SKM-1 (cell line): ENCODE results near the gene MED19.
"Not testable (repeated sequence)": the region's sequence is repeated elsewhere in the genome, so short reads cannot be mapped to it uniquely, and the experiment has no call there.

ENCODE experiments used
- DNase-seq: peaks from one replicate; lab custom pipeline; 2025; ENCODE audit not compliant: unreplicated experiment; lab: John Stamatoyannopoulos, UW

The MED19 gene

DNA sequence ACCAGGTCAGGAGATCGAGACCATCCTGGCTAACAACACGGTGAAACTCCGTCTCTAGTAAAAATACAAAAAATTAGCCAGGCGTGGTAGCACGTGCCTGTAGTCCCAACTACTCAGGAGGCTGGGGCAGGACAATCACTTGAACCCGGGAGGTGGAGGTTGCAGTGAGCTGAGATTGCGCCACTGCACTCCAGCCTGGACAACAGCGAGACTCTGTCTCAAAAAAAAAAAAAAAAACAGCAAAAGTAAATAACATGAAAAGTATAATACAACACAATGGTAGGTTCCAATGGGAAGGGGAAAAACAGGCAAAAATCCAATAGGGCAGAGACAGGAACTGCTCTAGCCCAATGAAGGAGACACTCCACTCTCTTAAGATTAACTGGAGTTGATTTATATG, 6.6 kb downstream of the MED19 start:
- DNase-seq: not testable (repeated sequence)

DNA sequence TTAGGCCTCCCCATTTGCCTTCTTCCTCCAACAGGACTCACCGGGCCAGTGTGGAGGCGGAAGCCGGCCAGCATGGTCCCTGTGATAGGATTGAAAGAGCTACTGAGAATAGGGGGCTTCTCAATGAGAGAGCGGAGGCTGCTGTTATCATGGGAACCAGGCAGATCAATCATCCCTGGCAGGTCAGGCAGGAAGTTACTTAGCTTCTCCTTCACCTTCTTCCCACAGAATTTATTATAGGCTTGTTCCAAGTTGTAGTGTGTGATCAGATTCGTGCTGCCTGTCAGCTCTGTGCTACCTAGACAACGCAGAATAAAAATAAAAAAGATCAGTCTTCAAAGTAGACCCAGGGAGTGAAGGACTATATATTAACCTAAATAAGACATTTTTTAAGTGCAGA, 7.1 kb downstream of the MED19 start:
- DNase-seq: no peak

DNA sequence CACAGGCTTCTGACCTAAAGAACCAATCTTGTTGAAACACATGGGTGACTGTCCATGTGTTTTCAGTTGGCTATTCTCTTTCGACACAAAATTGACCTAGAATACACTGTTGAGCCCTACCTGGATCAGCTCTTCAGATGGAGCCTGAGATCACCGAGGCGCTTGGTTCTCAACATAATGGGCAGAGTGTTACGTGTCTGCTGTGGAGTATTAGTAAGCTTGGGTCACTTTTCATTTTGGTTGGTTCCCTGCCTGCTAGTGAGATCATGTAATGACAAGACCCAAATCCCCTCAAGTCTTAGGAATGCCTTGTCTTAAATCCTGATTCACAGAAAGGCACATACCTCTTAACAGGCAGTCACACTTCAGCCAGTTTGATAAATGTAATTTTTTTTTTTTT, 8.7 kb downstream of the MED19 start:
- DNase-seq: no peak

DNA sequence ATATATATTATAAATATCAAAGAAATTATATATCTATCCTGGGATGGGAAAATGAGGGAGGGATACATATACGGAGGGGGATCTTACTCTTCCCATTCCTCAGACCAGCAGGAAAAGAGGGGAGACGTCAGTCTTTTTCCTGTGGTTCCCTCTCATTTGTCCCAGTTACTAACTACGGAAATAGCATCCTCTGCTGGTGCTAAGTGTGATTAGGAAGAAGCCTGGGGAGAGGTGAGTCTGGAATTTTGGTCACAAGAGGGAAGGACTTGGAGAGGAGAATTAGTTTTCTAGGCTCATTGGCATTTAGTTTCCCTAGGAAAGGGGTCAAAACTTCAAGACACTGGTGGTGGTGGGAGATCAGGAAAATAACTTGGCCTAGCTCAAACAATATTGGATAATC, 11.6 kb downstream of the MED19 start:
- DNase-seq: no peak

DNA sequence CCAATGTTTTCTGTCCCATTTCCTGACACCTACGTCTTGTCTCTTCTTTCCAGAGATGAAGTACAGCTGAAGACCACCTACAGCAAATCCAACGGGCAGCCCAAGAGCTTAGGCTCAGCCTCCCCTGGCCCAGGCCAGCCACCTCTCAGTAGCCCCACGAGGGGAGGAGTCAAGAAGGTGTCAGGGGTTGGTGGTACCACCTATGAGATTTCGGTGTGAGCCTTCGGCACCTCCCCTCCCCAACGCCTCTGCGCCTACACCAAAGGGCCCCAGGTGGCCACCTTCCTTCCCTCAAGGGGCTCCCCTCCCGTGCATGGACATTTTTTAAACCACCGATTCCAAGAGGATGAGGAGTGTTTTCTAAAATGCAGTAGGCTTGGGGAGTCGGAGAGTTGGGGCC, 12.2 kb downstream of the MED19 start:
- DNase-seq: no peak

DNA sequence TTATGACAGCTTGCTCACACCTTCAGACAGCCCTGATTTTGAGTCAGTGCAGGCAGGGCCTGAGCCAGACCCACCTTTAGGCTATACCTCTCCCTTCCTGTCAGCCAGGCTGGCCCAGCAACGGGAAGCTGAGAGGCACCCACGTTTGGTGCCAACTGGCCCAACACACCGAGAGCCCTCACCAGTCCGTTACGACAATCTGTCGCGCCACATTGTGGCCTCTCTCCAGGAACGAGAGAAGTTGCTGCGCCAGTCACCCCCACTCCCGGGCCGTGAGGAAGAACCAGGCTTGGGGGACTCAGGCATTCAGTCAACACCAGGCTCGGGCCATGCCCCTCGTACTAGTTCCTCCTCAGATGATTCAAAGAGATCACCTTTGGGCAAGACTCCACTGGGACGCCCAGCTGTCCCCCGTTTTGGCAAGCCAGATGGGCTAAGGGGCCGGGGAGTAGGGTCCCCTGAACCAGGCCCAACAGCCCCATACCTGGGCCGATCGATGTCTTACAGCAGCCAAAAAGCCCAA, 13.1 kb downstream of the MED19 start:
- DNase-seq: no peak

DNA sequence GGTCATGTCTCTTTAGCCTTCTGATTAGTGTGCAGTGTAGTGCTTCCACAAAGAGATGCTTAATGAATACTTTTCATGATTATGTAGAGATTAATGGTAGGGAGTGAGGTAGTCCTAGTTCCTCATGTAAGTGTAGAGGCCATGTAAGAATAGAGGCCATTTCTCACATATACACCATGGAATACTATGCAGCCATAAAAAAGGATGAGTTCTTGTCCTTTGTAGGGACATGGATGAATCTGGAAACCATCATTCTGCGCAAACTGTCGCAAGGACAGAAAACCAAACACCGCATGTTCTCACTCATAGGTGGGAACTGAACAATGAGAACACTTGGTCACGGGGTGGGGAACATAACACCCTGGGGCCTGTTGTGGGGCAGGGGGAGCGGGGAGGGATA, 21.5 kb downstream of the MED19 start:
- DNase-seq: not testable (repeated sequence)

DNA sequence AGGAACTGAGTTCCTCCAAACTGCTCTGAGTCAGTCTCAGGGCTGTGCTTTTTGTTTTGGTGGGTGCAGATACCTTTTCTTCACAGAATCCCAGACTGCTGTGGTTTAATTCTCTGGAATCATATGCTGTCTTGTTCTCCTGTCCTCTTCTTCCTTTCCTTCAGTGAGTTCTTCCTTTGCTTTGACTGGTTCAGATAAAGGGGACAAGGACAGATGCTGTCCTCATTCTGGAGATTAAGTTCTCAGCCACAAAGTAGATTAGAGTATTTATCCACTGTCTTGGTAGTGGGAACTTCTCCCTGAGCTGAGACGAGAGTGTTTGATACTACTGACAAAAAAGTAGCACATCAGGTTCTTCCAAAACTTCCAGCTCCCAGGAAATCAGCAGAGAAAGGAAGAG, 30.8 kb downstream of the MED19 start:
- DNase-seq: no peak

DNA sequence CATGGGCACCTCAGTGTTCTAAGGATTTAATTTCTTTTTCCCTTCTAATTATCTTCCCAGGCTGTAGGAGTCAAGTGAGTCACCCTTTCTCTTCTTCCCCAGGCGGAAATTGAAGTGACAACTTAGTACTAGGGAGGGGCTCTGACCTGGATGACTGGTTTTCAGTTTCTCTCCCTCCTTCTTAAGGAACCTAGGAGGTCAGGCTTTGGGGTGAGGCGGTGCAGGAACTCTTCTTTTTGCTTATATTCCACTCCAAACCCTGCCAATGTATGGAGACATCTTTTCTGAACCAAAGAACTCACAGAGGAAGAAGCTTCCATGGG, 31.5 kb downstream of the MED19 start:
- DNase-seq: no peak

DNA sequence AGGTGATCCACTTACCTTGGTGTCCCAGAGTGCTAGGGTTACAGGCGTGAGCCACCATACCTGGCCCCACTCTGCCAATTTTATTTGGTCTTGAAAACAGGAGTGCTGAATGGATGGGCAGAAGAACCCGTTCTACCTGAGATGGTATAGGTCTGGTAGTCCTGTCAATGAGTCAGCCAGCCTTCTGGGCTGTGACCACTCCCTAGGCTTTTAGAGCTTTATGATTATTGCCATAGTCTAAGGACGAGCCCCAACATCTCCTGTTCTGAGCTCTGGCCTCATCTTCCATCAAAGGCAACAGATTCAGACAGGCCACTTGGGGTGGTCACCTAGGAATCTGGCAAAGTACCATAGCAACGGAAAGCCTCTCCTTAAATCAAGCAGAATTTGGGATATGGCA, 32.6 kb downstream of the MED19 start:
- no peak for DNase-seq

DNA sequence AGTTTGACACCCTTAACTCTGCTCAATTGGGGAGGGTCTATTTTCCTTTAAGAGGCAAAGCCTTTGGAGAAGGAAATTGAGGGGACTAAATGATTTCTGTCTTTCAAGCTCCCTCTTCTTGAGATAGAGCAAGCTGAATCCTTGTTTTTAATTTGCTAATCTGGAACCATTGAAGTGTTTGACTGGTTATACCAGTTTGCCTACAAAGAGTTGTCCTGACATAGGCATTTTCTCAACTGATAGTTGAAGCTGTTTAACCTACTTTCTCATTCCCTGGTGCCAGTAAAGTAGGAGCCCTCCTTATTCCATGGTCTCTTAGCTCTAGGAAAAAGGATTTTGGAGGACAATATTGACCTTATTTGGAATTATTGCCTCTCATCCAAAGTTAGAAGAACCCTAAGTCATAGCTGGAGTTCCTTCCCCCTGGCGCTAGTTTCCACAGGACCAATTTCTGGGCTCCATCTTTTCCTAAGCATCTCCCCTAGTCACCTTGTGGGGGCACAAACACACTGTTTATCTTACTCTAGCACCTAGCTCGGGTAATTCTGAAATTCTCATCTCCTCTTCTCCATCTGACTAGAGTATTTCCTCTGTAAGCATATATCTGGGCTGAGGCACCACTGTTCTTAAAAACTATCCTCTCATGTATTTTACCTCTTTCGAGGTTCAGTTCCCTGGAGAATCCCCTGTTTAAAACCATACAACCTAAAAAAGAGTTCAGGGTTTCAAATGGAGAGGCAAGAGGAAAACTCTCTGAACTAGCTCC, 36.7 kb downstream of the MED19 start:
- no peak for DNase-seq

DNA sequence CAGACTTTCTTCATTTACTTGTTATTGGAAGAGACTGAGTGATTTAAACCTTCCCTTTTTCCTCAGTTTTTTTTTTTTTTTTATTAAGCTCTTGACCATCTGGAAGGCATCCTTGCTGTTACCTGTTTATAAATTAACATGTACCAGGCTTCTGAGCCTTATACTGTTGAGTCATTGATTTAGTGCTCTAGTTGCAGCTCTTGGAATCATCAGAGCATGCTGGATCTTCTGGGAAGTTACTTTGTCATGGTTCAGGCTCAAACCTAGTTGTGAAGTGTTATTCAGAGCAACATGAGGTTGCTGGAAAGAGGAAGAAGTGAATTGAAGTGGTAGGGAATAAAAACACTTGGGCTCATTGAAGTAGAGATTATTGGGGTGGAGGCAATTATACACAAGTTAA, 37.8 kb downstream of the MED19 start:
- DNase-seq: no peak

DNA sequence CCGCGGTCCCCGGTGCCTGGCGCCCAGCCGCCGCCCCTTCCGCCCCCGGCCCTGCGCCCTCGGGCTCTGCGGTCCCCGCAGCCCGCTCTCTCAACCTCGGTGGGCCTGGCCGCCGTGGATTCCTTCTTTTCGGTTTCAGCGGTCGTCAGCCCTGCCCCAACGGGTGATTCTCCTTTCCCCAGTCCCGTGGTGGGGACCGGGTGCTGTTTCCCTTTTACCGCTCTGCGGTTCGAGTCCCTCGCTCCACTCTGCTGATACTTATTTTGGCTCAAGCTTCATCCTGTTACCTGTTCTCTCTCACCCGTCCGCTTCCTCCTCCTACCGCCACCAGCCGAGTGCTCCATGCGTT, 43.6 kb downstream of the MED19 start:
- DNase-seq: peak; percentile 14

DNA sequence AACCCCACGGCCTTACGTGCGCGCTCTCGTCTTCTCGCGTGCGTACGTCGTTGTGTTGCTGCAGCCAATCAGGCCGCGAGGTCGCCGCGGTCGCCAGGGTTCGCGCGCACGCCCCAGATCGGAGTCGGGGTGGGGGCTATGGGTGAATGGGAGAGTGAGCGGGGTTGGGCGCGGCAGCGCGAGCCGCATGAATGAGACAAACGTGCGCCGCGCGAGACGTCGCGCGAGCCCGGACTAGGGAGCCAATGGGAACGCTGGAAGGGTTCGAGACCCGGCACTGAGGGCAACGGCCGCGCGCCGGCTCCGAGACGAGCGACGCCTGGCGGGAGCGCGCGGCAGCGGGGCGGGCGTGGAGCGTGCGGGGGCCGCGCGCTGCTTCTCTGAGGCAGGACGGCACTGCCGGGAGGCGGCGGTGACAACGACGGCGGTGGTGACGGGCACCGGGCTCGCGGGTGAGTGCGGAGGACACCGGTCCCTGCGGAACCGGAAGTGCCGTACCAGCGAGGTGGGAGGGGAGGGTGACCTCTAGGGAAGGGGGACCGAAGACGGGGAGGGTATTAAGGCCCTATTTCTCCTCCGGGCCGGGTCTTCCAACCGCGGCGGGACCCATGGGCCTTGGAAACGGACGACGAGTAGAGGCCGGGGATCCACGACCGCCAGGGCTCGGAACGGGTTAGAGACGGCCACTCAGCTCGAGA, 44.1 kb downstream of the MED19 start, which contains the start of gene ZDHHC5:
Gene ZDHHC5 (plus strand): TSS at position 379 of the 698 bp plus-strand sequence. CDS start 4,977 bp downstream, outside the sequence.
- peak; percentile 97 for DNase-seq

DNA sequence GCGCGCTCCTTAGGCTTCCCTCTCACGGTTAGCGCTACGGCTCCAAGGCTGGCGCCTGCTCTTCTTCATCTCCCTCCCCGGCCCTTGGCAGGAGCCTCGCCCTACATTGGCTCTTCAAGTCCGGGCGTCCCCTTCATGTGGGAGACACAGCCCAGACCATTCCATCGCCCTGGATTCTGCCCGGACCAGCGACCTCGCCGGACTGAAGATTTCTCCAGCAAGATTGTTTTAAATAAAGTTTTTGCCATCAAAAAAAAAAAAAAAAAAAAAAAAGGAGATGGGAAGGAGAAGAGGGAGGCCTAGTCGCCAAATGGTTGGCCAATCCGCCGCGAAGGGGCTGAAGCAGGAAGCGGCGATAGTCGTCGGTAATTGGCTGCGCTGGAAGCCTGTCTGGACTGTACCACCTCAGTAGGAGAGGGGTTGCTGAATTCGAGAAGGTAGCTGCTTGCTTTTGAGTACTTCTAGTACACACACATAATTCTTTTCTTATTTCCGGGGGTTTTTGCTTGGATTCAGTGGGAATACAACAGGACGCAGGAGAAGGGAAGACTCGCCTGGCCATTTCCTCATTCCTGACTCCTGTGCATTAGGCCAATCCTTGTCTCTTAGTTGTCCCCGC, 44.8 kb downstream of the MED19 start:
- peak; percentile 97 for DNase-seq

DNA sequence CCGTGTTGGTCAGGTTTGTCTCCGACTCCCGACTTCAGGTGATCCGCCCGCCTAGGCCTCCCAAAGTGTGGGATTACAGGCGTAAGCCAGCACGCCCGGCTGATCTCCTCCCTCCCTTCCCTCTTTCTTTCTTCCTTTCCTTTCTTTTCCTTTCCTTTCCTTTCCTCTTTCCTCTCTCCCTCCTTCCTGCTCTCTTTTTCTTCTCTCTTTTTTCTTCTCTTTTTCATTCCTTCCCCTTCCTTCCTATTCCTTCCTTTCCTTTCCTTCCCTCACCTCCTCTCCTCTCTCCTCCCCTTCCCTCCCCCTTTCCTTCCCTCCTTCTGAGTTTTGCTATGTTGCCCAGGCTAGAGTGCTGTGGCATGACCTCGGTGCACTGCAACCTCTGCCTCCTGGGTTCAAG, 48.0 kb downstream of the MED19 start:
- DNase-seq: no peak

DNA sequence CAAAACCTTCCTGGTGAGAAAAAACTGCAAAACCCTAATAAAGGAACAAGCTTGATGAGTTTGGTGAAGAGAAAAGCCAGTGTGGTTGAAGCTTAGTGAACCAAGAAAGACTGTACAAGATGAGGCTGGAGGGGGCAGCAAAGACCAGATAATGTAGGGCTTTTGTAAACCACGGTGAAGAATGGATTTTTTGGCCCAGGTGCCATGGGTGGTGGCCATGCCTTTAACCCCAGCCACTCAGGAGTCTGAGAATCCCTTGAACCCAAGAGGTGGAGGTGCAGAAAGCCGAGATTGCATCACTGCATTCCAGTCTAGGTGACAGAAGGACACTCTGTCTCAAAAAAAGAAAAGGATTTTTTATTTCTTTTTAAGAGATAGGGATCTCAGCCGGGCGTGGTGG, 49.1 kb downstream of the MED19 start:
- no peak for DNase-seq

DNA sequence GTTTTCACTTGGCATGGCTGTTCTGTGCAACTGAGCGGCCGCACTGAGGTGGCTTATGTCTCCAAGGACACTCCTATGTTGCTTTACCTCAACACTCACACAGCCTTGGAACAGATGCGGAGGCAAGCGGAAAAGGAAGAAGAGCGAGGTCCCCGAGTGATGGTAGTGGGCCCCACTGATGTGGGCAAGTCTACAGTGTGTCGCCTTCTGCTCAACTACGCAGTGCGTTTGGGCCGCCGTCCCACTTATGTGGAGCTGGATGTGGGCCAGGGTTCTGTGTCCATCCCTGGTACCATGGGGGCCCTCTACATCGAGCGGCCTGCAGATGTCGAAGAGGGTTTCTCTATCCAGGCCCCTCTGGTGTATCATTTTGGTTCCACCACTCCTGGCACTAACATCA, 52.3 kb downstream of the MED19 start:
- no peak for DNase-seq

DNA sequence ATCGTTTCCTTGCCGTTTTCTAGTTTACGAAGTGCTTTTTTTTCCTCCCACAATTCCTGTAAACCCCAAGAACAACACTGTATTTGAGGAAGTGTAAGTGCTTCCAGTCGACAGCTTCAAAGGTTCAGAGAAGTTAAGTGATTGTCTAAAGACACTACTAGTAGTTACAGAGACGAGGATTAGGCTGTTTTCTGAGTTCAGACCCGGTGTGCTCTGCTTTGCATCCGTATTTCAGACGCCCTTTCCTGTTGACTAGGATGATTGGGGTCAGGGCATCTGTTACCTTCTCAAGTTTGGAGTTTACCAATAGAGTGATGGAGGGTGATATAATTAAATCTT, 54.0 kb downstream of the MED19 start:
- no peak for DNase-seq

DNA sequence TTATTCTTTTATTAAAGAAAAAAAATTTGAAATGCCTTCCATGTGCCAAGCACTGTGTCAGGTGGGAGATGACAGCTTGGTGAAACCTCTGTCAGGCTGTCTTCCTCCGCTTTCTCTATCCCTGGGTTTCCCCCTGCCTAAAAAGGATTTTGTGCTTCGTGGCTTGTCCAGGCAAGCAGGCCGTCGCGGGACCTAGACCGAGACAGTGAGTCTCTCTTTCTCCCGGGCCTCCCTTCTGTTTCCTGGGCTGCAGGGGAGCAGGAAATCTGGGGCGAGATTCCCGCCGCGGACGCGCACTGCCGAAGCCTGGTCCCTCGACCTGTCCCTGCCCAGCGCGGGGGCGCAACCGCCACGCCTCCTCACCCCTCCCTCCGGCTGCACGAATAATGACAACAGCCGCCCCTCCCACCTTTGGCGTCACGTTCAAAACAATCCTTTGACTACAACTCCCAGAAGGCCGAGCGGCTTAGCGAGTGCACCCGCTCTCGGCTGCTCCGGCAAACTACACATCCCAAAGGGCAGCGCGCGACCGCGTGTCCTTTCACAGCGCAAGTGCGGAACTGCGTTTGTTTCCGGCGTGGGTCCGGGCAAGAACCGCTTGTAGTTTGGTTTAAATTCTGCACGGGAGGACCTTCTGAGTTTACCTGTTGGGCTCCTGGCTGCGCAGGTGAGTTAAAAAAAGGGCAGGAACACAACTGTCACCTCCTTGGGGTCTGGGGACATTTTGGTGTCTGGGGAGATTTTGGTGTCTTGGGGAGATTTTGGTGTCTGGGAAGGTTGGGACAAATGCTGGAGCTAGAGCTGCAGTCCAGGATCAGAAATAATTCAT, 54.6 kb downstream of the MED19 start, which contains the start of gene CLP1:
Gene CLP1 (plus strand): TSS at position 569 of the 829 bp plus-strand sequence. CDS start 1,715 bp downstream, outside the sequence.
- DNase-seq: peak; percentile 96

DNA sequence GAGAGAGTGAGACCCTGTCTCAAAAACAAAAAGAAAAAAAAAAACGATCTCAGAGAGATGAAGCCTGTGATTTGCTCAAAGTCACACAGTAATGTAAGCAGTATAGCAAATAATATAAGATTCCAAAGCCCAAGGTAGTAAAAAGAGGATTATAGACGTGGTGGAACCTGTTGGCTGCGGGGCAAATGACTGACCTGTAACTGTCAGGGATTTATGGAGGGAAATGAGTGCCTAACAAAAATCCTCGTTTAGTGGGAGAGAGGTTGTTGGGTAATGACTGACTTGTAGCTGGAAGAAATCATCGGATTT, 55.2 kb downstream of the MED19 start:
- no peak for DNase-seq
